Choroid plexus epithelial cell (primary cell): ENCODE data around the gene SLC25A41.

Experiments
- DNase-seq: peaks from one replicate; pipeline ENCODE4 v3.0.0-alpha.2; 2010; ENCODE audit warnings: low read depth
- H3K4me3 ChIP-seq: 2 replicates; pipeline ENCODE4 v1.5.1; 2011; ENCODE audit warnings: low read depth, mild to moderate bottlenecking, control low read depth, low read length, moderate library complexity
- CTCF ChIP-seq: conservative IDR thresholded peaks from 2 replicates; pipeline ENCODE4 v1.5.1; 2011; ENCODE audit warnings: low read depth, mild to moderate bottlenecking, control low read depth, inconsistent platforms, low read length, moderate library complexity

SLC25A41 gene

GRCh38 chr19:6471076-6471475 is 37.5 kb upstream of the SLC25A41 start:
- TF ChIP-seq CTCF = no peak
- no peak overlapping the region for H3K4me3 ChIP-seq
- no peak for DNase-seq

DNA sequence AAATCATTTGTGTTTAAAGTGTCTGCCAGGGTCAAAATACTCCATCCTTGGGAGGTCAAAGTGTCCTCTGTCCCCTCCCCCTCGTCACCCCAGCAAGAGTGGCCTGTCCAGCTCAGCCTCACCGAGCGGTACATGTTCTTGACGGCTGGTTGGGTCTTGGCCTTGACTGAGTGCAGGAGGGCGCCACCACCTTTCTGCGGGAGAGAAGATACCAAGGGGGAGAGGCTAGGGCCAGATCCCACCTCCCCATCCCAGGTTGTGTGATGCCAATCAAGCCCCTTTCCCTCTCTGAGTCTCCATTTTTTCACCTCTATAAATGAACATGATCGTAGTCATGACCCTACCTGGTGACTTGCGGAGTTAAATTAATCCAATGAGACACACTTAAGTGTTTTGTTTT is 36.6 kb upstream of the SLC25A41 start:
- H3K4me3 ChIP-seq = no peak overlapping the region
- no peak for DNase-seq
- TF ChIP-seq CTCF = no peak

DNA sequence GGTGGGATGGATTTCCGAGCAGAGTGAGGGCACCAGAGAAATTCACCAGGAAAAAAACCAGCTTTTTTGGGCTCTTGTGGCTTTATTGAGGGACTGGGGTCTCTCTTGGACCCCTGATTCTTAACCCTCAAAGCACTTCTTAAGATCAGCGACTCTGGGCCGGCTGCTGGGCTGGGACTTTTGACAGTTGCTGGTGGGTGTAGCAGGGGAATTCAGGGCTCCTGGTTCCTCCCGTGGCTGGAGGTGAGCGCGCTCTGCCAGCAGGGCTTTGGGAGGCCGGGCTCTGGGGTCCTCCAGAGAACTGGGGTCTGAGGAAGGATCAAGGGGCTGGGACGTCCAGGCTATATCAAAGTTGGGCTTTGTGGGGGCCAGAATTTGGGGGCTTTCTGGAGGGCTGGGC is 33.8 kb upstream of the SLC25A41 start:
- DNase-seq = no peak
- no peak for TF ChIP-seq CTCF
- H3K4me3 ChIP-seq = no peak overlapping the region

- TF ChIP-seq CTCF = no peak
- H3K4me3 ChIP-seq = no peak overlapping the region
- DNase-seq = no peak
These were observed 33.1 kb upstream of the SLC25A41 start for GRCh38 chr19:6466526-6467248.

DNA sequence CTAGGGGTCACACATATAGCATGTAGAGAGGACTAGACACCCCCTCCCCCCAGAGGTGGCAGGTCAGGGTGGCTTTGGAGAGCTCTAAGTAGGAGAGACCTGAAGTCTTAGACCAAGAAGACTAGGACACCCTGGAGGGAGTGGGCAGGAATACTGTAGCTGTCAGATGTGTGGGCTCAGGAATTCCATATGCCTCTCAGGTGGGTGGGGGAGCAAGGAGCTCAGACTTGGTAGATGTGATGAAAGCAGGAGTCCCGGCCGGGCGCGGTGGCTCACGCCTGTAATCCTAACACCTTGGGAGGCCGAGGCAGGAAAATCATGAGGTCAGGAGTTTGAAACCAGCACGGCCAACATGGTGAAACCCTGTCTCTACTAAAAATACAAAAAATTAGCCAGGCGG is 32.1 kb upstream of the SLC25A41 start:
- no peak for TF ChIP-seq CTCF
- no peak overlapping the region for H3K4me3 ChIP-seq

GRCh38 chr19:6465006-6465405 is 31.4 kb upstream of the SLC25A41 start:
- DNase-seq = no peak
- no peak for TF ChIP-seq CTCF
- no peak overlapping the region for H3K4me3 ChIP-seq

More for the DNA sequence above, 32.1 kb upstream of the SLC25A41 start:
- DNase-seq = no peak
